ENCODE results near the gene TERC.
"Not testable (repeated sequence)": the region's sequence is repeated elsewhere in the genome, so short reads cannot be mapped to it uniquely, and the experiment has no call there.

The TERC gene

GRCh38 chr3:169772305-169772896 lies 7.5 kb upstream of the TERC start:
- DNase-seq (ENCODE audit: insufficient read length, low spot score) (no peak), FAIRE-seq (no peak)

GRCh38 chr3:169771497-169772304 lies 6.8 kb upstream of the TERC start:
- FAIRE-seq (no peak), DNase-seq (ENCODE audit: insufficient read length, low spot score) (no peak)

- DNase-seq (ENCODE audit: insufficient read length, low spot score) (no peak), FAIRE-seq (no peak)
Observed at GRCh38 chr3:169769287-169770181, 4.7 kb upstream of the TERC start, which contains the start of gene ACTRT3. TSS of gene ACTRT3 (minus strand) at chr3:169769561. CDS start at chr3:169769520, 41 bp downstream.

- FAIRE-seq: no peak
- DNase-seq (ENCODE audit: insufficient read length, low spot score): no peak
Observed at GRCh38 chr3:169764312-169764881, 463 bp downstream of the TERC start.

GRCh38 chr3:169760479-169760878 lies 4.4 kb downstream of the TERC start:
- DNase-seq (ENCODE audit: insufficient read length, low spot score): no peak
- FAIRE-seq: no peak

GRCh38 chr3:169759256-169759655 lies 5.6 kb downstream of the TERC start:
- FAIRE-seq (no peak), DNase-seq (ENCODE audit: insufficient read length, low spot score) (no peak)

- DNase-seq (ENCODE audit: insufficient read length, low spot score): no peak
Observed at GRCh38 chr3:169758359-169758994, 6.4 kb downstream of the TERC start.

GRCh38 chr3:169755488-169755887 lies 9.4 kb downstream of the TERC start:
- FAIRE-seq (no peak), DNase-seq (ENCODE audit: insufficient read length, low spot score) (no peak)

More at GRCh38 chr3:169758359-169758994, 6.4 kb downstream of the TERC start:
- no peak for FAIRE-seq

GRCh38 chr3:169754711-169755110 lies 10.1 kb downstream of the TERC start:
- no peak for DNase-seq (ENCODE audit: insufficient read length, low spot score)
- no peak for FAIRE-seq

- no peak for DNase-seq (ENCODE audit: insufficient read length, low spot score)
Observed at GRCh38 chr3:169751875-169752274, 13.0 kb downstream of the TERC start.

GRCh38 chr3:169750665-169751064 lies 14.2 kb downstream of the TERC start:
- DNase-seq (ENCODE audit: insufficient read length, low spot score): no peak
- no peak for FAIRE-seq

More at GRCh38 chr3:169751875-169752274, 13.0 kb downstream of the TERC start:
- FAIRE-seq: no peak

- DNase-seq (ENCODE audit: insufficient read length, low spot score) (no peak), FAIRE-seq (no peak)
Observed at GRCh38 chr3:169748670-169749069, 16.2 kb downstream of the TERC start.

- no peak for DNase-seq (ENCODE audit: insufficient read length, low spot score)
- no peak for FAIRE-seq
Observed at GRCh38 chr3:169746924-169747323, 17.9 kb downstream of the TERC start.

- FAIRE-seq (no peak), DNase-seq (ENCODE audit: insufficient read length, low spot score) (peak; percentile 21)
Observed at GRCh38 chr3:169744366-169745054, 20.4 kb downstream of the TERC start.

GRCh38 chr3:169739067-169739466 lies 25.8 kb downstream of the TERC start:
- no peak for DNase-seq (ENCODE audit: insufficient read length, low spot score)
- no peak for FAIRE-seq

- not testable (repeated sequence) for FAIRE-seq
Observed at GRCh38 chr3:169731857-169732256, 33.0 kb downstream of the TERC start.

GRCh38 chr3:169722724-169723123 lies 42.1 kb downstream of the TERC start:
- FAIRE-seq (no peak), DNase-seq (ENCODE audit: insufficient read length, low spot score) (no peak)

More at GRCh38 chr3:169731857-169732256, 33.0 kb downstream of the TERC start:
- not testable (repeated sequence) for DNase-seq (ENCODE audit: insufficient read length, low spot score)

GRCh38 chr3:169718415-169718814 lies 46.4 kb downstream of the TERC start:
- not testable (repeated sequence) for FAIRE-seq; DNase-seq (ENCODE audit: insufficient read length, low spot score)
